Lung (tissue), 12 donors: ENCODE data around the gene DNASE1L2. TPM values are rescaled to one million over a fixed set of nuclear protein-coding genes. Genes with fewer than 3 reads are reported as not detected.

ENCODE experiments used
- ATAC-seq: fragments of 200-7000 bp; cut with Tn5 transposase; one replicate; pipeline ENCODE4 v1.9.1; 2020; ENCODE audit warnings: moderate number of reproducible peaks; ENCODE audit not compliant: insufficient read depth, low FRiP score
- DNase-seq, 3 donors: peaks; one replicate each; pipeline ENCODE4 v3.0.0-alpha.2; 2013 to 2017
- H3K27ac ChIP-seq, 2 donors: one replicate each; pipeline ENCODE4 v1.5.1; 2013; ENCODE audit warnings: mild to moderate bottlenecking in 2 of 2, moderate library complexity in 2 of 2, control low read depth in 1 of 2, inconsistent platforms in 1 of 2, low read depth in 1 of 2, low read length in 1 of 2
- H3K27me3 ChIP-seq, 3 donors: one replicate each; pipeline ENCODE4 v1.5.1; 2013; ENCODE audit warnings: low read length in 2 of 3; ENCODE audit not compliant: control insufficient read depth in 3 of 3, insufficient read depth in 3 of 3
- H3K36me3 ChIP-seq, 4 donors: one replicate each; pipeline ENCODE4 v1.5.1; 2013; ENCODE audit warnings: low read length in 4 of 4, mild to moderate bottlenecking in 1 of 4, moderate library complexity in 1 of 4; ENCODE audit not compliant: control insufficient read depth in 4 of 4, insufficient read depth in 4 of 4
- H3K4me1 ChIP-seq, 5 donors: one replicate each; pipeline ENCODE4 v1.5.1; 2013; ENCODE audit warnings: low read length in 5 of 5, mild to moderate bottlenecking in 2 of 5, moderate library complexity in 1 of 5; ENCODE audit not compliant: control insufficient read depth in 5 of 5, insufficient read depth in 5 of 5
- H3K4me3 ChIP-seq: one replicate; pipeline ENCODE4 v1.5.1; 2013; ENCODE audit warnings: mild to moderate bottlenecking, control low read depth, moderate library complexity
- H3K9ac ChIP-seq, 2 donors: one replicate each; pipeline ENCODE4 v1.5.1; 2013; ENCODE audit warnings: low read length in 2 of 2, control low read depth in 1 of 2; ENCODE audit not compliant: insufficient read depth in 1 of 2
- H3K9me3 ChIP-seq, 4 donors: one replicate each; pipeline ENCODE4 v1.5.1; 2013; ENCODE audit warnings: low read length in 3 of 4, mild to moderate bottlenecking in 1 of 4, moderate library complexity in 1 of 4; ENCODE audit not compliant: control insufficient read depth in 4 of 4, insufficient read depth in 3 of 4
- CTCF ChIP-seq: IDR thresholded peaks from 2 replicates; pipeline ENCODE4 v1.5.1; 2012; ENCODE audit warnings: mild to moderate bottlenecking; ENCODE audit errors: control extremely low read depth, extremely low read depth
- WGBS, 2 donors: extraction: QIAGEN DNeasy Blood & Tissue Kit; methylation state at CpG; one replicate each; pipeline ENCODE4 v1.1.7; 2013; 5-methylcytosine and 5-hydroxymethylcytosine counted together
- polyA plus RNA-seq, 2 donors: library from polyadenylated mRNA; stranded (reverse); fragments of 200-250 nt; gene quantifications; one replicate each; pipeline ENCODE4 v1.2.1, GENCODE V29; 2013
- total RNA-seq, 2 donors: library from RNA; depleted of rRNA in 1 of 2; stranded (reverse); fragments of >200 nt in 1 of 2; gene quantifications; one replicate each; pipeline ENCODE4 v1.2.1, GENCODE V29; 2014 to 2021
- donor health status: control.
- donor health status: control.
- donor health status: Bipolar disorder and iron deficiency.
- donor health status: healthy.
- donor health status: DM: yes; HTN: yes; CAD: no.

The DNASE1L2 gene
- total and polyA plus RNA-seq, 4 donors = 0.65 to 1.0 (median 0.70) TPM

GRCh38 chr16:2229091-2229490, 7.2 kb upstream of the DNASE1L2 start:
- DNase-seq = no peak
- H3K4me1 ChIP-seq = peaks cover 0 to 10% (median 6%) of the 10 kb centered on the region in 5 donors
- ATAC-seq = no peak
- no peak for TF ChIP-seq CTCF
- H3K27ac ChIP-seq = no peak overlapping the region
- no peaks in the 10 kb centered on the region for H3K27me3 ChIP-seq
- no peak overlapping the region for H3K4me3 ChIP-seq
- peaks cover 3 to 62% (median 27%) of the 10 kb centered on the region in 4 donors for H3K36me3 ChIP-seq
- H3K9ac ChIP-seq = no peak overlapping the region
- H3K9me3 ChIP-seq = peaks cover 0 to 8% (median 0%) of the 10 kb centered on the region in 4 donors
- 91 to 96% methylated on average over 12 of the region's 12 CpGs for WGBS, 2 donors

- peaks cover 0 to 5% (median 3%) of the 10 kb centered on the region in 5 donors for H3K4me1 ChIP-seq
- no peaks in the 10 kb centered on the region for H3K27me3 ChIP-seq
- H3K9ac ChIP-seq = no peak overlapping the region
- no peak for TF ChIP-seq CTCF
- no peak overlapping the region for H3K4me3 ChIP-seq
- no peak overlapping the region for H3K27ac ChIP-seq
- peaks cover 0 to 13% (median 0%) of the 10 kb centered on the region in 4 donors for H3K9me3 ChIP-seq
- DNase-seq = no peak
- H3K36me3 ChIP-seq = peaks cover 3 to 69% (median 28%) of the 10 kb centered on the region in 4 donors
- 93 to 94% methylated on average over 23 of the region's 23 CpGs for WGBS, 2 donors
- ATAC-seq = no peak
Measured at GRCh38 chr16:2229632-2230250, 6.5 kb upstream of the DNASE1L2 start.

- 87 to 93% methylated on average over 13 of the region's 13 CpGs for WGBS, 2 donors
- H3K27me3 ChIP-seq = peaks cover 0 to 4% (median 0%) of the 10 kb centered on the region in 3 donors
- peaks cover 0 to 2% (median 0%) of the 10 kb centered on the region in 5 donors for H3K4me1 ChIP-seq
- peaks cover 3 to 75% (median 31%) of the 10 kb centered on the region in 4 donors for H3K36me3 ChIP-seq
- H3K4me3 ChIP-seq = no peak overlapping the region
- H3K27ac ChIP-seq = no peak overlapping the region
- H3K9ac ChIP-seq = no peak overlapping the region
- peaks cover 0 to 19% (median 0%) of the 10 kb centered on the region in 4 donors for H3K9me3 ChIP-seq
- ATAC-seq = no peak
- TF ChIP-seq CTCF = no peak
- DNase-seq = no peak
Measured at GRCh38 chr16:2230376-2230775, 5.9 kb upstream of the DNASE1L2 start.
